Epithelial cell of esophagus (primary cell): ENCODE results near the gene EFHC2.

Source experiments
- DNase-seq: peaks from one replicate; pipeline ENCODE4 v3.0.0; 2010; ENCODE audit warnings: low read depth
- H3K4me3 ChIP-seq: 2 replicates; pipeline ENCODE4 v1.5.1; 2011; ENCODE audit warnings: mild to moderate bottlenecking, low read length, control low read depth
- TF ChIP-seq, protein P1 (sequence below): IDR thresholded peaks from 2 replicates; pipeline ENCODE4 v1.5.1; 2011; ENCODE audit warnings: low read depth, mild to moderate bottlenecking, low read length, control low read depth, inconsistent platforms; ENCODE audit not compliant: insufficient read depth; ENCODE audit errors: missing control alignments

Gene EFHC2

DNA sequence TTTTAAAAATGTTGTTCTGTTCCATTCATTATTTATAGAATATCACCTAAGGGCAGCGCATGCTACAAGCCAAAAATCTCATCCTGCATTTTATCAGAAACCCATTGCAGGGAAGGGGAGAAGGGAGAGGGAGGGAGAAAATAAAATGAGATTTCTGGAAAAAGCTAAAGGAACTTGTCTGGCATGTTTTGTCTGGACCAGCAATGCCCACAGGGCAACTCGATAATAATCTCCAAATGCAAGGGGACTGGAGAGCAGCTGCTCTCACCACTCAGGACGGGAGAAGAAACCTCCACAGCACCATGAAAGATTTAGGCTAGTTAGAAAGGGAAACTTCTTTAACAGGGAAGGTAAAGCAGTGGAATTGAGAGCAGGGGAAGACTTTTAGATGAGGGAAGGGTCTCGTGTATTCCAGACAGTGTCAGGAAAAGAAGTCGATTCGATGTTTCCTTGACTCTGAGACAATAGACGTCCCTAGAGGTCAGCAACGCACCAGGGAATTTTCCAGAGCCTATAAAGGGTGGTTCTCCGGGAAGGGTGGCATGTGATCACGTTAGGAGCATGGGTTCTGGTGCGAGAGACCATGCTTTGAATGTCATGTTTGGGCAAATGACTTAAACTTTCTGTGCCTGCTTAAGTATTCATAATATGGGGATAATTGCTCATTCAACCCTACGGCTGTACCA is 238.1 kb downstream of the EFHC2 start:
- TF ChIP-seq, protein P1, sequence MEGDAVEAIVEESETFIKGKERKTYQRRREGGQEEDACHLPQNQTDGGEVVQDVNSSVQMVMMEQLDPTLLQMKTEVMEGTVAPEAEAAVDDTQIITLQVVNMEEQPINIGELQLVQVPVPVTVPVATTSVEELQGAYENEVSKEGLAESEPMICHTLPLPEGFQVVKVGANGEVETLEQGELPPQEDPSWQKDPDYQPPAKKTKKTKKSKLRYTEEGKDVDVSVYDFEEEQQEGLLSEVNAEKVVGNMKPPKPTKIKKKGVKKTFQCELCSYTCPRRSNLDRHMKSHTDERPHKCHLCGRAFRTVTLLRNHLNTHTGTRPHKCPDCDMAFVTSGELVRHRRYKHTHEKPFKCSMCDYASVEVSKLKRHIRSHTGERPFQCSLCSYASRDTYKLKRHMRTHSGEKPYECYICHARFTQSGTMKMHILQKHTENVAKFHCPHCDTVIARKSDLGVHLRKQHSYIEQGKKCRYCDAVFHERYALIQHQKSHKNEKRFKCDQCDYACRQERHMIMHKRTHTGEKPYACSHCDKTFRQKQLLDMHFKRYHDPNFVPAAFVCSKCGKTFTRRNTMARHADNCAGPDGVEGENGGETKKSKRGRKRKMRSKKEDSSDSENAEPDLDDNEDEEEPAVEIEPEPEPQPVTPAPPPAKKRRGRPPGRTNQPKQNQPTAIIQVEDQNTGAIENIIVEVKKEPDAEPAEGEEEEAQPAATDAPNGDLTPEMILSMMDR, result no peak
- DNase-seq, result no peak
- H3K4me3 ChIP-seq, result no peak overlapping the region

DNA sequence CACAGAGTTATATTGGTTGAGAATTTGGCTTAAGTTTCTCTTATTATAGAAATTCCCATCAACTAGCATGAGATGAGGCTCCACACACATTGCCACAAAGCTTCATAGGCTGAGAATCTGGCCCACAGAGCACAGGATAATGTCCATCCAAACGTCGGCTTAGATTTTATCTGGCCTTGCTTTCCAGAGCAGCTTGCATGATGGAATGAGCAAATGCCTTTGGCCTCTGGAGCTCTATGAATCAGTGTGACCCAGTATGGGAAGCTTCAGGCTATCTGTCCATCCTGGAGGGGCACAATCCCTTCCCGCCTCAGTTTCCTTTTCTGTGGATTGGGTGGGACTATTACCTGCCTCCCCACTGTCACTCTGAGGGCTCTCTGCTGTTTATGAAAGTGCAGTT is 238.8 kb downstream of the EFHC2 start:
- no peak overlapping the region for H3K4me3 ChIP-seq
- TF ChIP-seq, protein P1, result no peak
- DNase-seq, result no peak

DNA sequence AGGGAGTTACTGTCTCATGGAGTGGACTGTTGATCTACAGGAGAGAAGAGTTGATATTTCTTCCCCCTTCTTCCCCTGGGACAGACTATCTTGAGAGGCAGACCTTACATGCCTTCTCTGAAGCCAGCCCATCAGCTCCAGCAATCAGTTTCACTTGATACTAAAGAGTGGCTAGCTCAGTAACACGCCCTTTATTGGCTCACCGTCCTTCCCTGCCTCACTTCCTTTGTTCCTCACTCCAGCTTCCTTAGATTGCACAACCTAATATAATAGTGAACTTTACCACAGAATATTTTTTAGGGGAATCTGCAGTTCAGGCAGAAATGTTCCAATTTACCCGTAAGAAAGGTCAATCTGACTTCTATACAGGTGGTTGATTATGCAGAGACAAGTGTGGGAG is 242.2 kb downstream of the EFHC2 start:
- peak; percentile 62 for DNase-seq
- TF ChIP-seq, protein P1, result no peak
- no peak overlapping the region for H3K4me3 ChIP-seq

DNA sequence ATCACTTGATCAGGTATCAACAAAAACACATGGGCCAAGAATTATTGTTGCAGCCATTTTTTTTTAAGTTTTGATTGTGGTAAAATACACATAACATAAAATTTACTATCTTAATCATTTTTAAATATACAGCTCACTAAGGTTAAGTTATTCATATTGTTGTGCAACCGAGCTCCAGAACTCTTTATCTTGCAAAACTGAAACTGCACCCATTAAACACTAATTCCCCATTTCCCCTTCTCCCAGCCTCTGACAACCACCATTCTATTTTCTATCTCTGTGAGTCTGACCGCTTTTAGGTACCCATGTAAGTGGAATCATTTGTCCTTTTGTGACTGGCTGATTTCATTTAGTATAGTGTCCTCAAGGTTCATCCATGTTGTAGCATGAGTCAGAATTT is 244.1 kb downstream of the EFHC2 start:
- H3K4me3 ChIP-seq, result no peak overlapping the region
- TF ChIP-seq, protein P1, result no peak
- DNase-seq, result no peak
